ENCODE results near the gene PTPRD.
A peak's percentile ranks its signal among the peaks of the same experiment; 100 is the strongest.

Gene PTPRD

DNA sequence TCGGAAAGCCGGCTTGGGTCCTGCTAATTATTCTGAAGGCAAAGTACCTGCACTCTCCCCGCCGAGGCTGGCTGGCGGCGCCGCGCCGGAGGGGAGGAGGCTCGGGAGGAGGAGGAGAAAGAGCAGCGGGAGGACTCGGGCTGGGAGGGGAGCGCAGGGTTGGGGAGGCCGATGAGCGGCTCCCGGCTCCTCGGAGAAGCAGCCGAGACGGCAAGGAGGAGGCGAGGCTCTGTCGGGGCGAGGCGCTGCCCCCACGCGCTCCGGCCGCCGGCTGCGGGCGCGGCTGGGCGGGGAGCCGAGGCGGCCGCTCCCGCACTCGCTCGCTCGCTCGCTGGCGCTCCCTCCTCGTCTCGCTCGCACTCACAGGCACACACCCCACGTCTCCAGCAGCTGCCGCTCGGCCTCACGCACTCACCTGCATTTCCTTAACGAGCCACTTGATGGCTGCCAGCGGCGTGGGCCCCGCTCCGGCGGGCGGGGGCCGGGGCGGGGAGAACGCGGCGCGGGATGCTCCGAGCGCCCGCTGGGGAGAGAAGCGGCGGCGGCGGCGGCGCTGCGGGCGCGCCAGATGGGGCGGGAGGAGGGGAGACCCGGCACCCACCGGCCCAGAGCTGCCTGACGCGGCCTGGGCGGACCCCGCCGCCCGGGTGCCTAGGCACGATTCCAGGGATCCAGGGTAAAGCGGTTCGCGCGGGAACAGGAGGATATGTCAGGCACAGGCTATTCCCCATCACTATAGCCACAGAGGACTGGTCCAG lies at the start of gene PTPRD:
Gene PTPRD, minus strand, starts transcription at position 362 of the 758 bp plus-strand sequence.
- peak; percentile 3 to 16 for DNase-seq

- DNase-seq = no peak
Measured at GRCh38 chr9:10661994-10662393, 49.2 kb upstream of the PTPRD start.

- DNase-seq = no peak
Measured at GRCh38 chr9:10661376-10661775, 48.6 kb upstream of the PTPRD start.

- no peak for DNase-seq
Measured at GRCh38 chr9:10651012-10651411, 38.2 kb upstream of the PTPRD start.

GRCh38 chr9:10649076-10649475 lies 36.3 kb upstream of the PTPRD start:
- DNase-seq = no peak

GRCh38 chr9:10633785-10634184 lies 21.0 kb upstream of the PTPRD start:
- DNase-seq = no peak

- DNase-seq = no peak
Measured at GRCh38 chr9:10614196-10614800, 1.5 kb upstream of the PTPRD start.

DNA sequence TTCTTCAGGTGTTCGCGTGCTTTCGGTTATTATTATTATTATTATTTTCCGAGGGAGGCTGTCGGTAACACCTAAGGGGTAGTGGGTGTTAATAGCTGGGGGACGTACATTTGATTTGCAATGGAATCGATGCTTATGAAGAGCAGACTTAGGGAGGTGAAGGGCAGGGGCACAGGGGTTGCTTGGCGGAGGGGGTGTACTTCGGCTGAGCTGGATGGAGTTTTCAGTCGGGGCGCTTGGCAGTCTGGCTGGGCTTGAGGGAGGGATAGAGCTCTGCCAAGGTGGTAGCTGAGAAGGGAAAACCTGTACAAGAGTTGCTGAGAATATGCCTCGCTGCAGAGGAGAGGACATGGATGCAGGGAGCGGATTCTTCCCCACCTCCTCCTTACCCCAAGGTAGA lies 617 bp upstream of the PTPRD start:
- DNase-seq = no peak

DNA sequence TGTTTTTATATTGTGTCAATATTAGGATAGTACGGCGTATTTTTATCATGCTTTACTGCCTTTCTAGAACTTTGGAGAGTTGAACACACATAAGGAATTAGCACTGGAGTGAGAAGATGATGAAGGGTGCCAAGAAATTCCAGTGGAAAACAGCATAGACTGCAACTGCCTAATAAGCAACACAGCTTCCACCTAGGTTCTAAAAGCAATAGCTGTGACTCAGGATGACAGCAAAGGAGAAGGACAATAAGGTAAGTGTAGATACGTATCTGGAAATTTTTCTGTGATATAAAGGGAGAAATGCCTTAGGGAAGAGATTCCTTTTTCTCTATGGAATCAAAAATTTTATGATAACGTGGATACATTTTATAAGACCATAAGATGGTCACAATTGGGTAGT lies 7.4 kb downstream of the PTPRD start:
- no peak for DNase-seq

GRCh38 chr9:10604927-10605326 lies 7.9 kb downstream of the PTPRD start:
- DNase-seq = no peak

- DNase-seq = no peak
Measured at GRCh38 chr9:10597801-10598200, 15.0 kb downstream of the PTPRD start.

DNA sequence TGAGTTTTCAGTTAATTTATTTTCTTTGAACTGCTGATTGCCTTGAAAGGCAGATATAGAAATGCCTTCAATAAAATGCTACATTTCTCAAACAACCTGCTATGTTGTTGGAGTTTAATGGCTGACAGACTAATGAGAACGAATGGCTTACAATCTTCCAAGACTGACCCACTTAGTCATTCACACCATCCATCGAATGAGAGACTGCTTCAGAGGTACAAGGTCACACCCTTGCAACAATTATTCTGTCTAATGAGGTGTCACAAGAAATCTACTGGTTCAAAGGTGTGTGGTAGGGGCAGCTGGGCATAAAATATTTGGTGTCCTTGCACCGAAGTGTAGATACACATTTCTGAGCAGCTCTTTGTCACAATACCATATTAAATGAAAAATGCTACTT lies 18.3 kb downstream of the PTPRD start:
- no peak for DNase-seq

GRCh38 chr9:10586407-10586806 lies 26.4 kb downstream of the PTPRD start:
- DNase-seq = no peak

- no peak for DNase-seq
Measured at GRCh38 chr9:10571699-10572098, 41.1 kb downstream of the PTPRD start.

DNA sequence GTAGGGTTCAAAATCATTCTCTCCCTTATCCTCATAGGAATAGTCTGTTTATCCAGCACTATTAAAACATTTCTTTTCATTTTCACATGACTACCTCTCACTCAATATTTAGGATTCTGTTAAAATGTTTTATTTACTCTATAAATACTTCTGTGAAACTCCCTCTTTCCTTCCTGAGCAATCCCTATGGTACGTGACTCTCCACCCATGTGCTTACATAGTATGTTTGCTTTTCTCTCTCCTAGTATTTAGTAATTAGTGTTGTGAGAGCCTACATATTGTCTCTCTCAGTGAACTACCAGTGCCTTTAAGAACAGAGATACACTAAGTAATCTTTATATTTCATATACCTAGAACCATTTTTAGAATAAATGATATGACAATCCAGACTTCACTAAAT lies 46.0 kb downstream of the PTPRD start:
- no peak for DNase-seq

- DNase-seq = no peak
Measured at GRCh38 chr9:10562581-10563343, 50.0 kb downstream of the PTPRD start.

- DNase-seq = no peak
Measured at GRCh38 chr9:10548348-10548747, 64.5 kb downstream of the PTPRD start.

DNA sequence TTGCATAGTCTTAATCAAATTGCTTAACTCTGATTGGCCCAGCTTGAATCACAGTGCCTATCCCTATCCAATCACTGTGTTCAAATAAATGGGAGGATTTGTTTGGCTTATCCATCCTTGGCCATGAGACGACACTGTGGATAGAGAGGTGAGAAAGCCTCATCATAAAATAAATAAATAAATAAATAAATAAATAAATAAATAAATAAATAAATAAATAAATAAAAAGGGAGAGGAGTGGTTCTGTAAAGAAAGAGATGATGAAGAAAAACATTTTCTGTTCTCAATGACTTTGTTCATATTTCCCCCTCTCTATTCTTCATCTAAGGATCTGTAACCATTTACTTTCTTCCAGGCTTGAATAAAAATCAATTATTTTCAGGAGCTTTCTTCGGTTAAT lies 74.7 kb downstream of the PTPRD start:
- DNase-seq = no peak

- no peak for DNase-seq
Measured at GRCh38 chr9:10534850-10535249, 78.0 kb downstream of the PTPRD start.

DNA sequence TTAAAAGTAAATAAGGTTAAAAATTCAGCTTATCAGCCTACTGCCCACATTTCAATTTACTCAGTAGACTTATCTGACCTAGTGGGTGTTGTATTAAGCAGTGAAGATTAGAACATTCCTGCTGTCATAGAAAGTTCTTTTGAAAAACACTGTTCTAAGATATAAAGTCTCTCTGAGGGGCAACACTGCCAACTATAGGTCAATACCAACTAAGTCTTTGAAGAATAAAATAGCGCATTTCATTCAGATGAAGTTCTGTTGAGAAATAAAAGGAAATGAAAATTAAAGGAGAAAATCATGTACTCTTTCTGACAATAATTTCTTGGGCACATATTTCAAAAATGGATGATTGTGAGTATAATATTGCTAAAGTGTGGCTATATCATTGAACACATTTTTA lies 86.8 kb downstream of the PTPRD start:
- DNase-seq = no peak

DNA sequence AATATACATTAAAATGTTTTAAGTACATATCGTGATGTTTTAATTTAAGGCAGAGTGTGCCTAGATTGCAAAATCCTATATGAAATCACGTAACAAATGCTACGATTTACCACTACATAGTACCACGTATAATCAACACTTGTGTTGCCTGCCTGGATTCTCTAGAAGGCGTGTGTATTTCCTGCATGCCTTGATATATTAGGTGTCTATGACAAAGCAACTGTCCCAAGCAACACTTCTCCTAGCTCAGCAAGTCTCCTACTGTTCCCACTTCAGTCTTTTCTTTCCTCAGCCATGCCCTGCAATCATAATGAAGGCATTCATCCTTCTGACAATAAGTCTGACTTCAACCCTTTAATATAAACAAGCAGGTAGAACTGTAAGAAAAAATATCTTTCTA lies 89.6 kb downstream of the PTPRD start:
- no peak for DNase-seq

DNA sequence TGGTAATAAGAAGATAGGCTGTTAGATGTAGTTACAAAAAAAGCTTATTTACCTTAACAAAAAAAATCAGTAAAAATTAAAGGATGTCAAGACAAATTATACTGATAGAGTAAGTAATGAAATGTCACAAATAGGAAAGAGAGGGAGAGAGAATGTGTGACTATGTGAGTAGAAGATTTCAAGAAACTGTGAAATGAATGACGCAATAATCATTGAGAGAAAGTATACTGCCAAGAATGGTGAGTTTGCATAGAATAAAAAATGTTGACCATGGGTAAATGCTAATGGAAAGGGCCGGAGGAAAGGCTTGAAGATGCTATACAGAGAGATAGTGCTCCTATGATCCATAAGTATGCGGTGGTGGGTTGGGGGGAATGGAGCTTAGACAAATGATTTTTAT lies 100.7 kb downstream of the PTPRD start:
- no peak for DNase-seq

DNA sequence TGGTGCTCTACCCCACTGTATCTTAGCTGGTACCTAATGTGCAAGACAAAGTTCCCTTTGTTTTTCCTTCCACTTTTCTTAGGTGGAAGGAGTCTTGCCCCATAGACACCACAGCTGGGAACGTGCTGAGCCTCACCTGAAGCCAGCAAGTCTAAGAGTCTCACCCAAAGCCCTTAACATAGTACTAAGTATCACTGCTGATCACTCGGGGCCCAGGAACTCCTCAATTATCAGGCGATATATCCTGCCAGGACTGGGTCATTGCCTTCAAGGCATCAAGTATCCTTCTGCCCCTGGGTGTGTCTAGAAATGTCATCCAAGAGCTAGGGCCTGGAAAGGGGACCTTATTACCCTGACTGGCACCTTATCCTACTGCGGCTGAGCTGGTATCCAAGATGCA lies 123.9 kb downstream of the PTPRD start:
- no peak for DNase-seq

- DNase-seq = peak in 1 of 2 experiments; percentile 16
Measured at GRCh38 chr9:10479172-10479571, 133.6 kb downstream of the PTPRD start.

All from Kasumi-1 (cell line).